ENCODE measurements around the gene DPH6. TPM values are rescaled to one million over a fixed set of nuclear protein-coding genes. Genes with fewer than 3 reads are reported as not detected.

Gene DPH6
- total RNA-seq, 8 experiments from 2014 or later = 11.0 to 24.0 (median 15.2) TPM

- H3K27ac ChIP-seq = no peak overlapping the region
- H3K4me1 ChIP-seq (replicated peaks in 1 of 2) = no peaks in the 10 kb centered on the region
- in situ Hi-C loops (cut with MboI; ENCODE audit: low pct_unique_long_range_greater_than_20kb in 2 of 9, low sequenced_read_pairs in 9 of 9, unreplicated experiment in 9 of 9) = no loop called here
- no peak for ATAC-seq (replicated peaks in 6 of 8)
- no peak overlapping the region for H3K4me3 ChIP-seq
Measured at GRCh38 chr15:35471024-35471423, 74.9 kb downstream of the DPH6 start.

- no peak overlapping the region for H3K27ac ChIP-seq
- no peak overlapping the region for H3K4me3 ChIP-seq
- 89 to 100% (median 94%) methylated on average over 6 to 7 of the region's 7 CpGs for WGBS, 10 experiments
- no peak for ATAC-seq (replicated peaks in 6 of 8)
- H3K4me1 ChIP-seq (replicated peaks in 1 of 2) = no peaks in the 10 kb centered on the region
- in situ Hi-C loops (cut with MboI; ENCODE audit: low pct_unique_long_range_greater_than_20kb in 2 of 9, low sequenced_read_pairs in 9 of 9, unreplicated experiment in 9 of 9) = no loop called here
Measured at GRCh38 chr15:35470441-35470840, 75.5 kb downstream of the DPH6 start.

- H3K27ac ChIP-seq = no peak overlapping the region
- in situ Hi-C loops (cut with MboI; ENCODE audit: low pct_unique_long_range_greater_than_20kb in 2 of 9, low sequenced_read_pairs in 9 of 9, unreplicated experiment in 9 of 9) = no loop called here
- WGBS, 10 experiments = 0 to 80% (median 33%) methylated on average over 1 to 2 of the region's 2 CpGs; no CpG with 5 or more reads in 2 of the 10 experiments
- ATAC-seq (replicated peaks in 6 of 8) = no peak
- no peaks in the 10 kb centered on the region for H3K4me1 ChIP-seq (replicated peaks in 1 of 2)
- H3K4me3 ChIP-seq = no peak overlapping the region
Measured at GRCh38 chr15:35466476-35466875, 79.5 kb downstream of the DPH6 start.

- in situ Hi-C loops (cut with MboI; ENCODE audit: low pct_unique_long_range_greater_than_20kb in 2 of 9, low sequenced_read_pairs in 9 of 9, unreplicated experiment in 9 of 9) = no loop called here
Measured at GRCh38 chr15:35465783-35466182, 80.2 kb downstream of the DPH6 start.

GRCh38 chr15:35460616-35461015, 85.3 kb downstream of the DPH6 start:
- no peak overlapping the region for H3K4me3 ChIP-seq
- H3K27ac ChIP-seq = no peak overlapping the region
- H3K4me1 ChIP-seq (replicated peaks in 1 of 2) = no peaks in the 10 kb centered on the region
- ATAC-seq (replicated peaks in 6 of 8) = no peak
- in situ Hi-C loops (cut with MboI; ENCODE audit: low pct_unique_long_range_greater_than_20kb in 2 of 9, low sequenced_read_pairs in 9 of 9, unreplicated experiment in 9 of 9) = no loop called here
- 20 to 100% (median 91%) methylated on average over 1 to 4 of the region's 4 CpGs for WGBS, 10 experiments

More at GRCh38 chr15:35465783-35466182, 80.2 kb downstream of the DPH6 start:
- ATAC-seq (replicated peaks in 6 of 8) = no peak
- Histone ChIP-seq H3K27ac (no peak overlapping the region), H3K4me1 (replicated peaks in 1 of 2) (no peaks in the 10 kb centered on the region), H3K4me3 (no peak overlapping the region)

GRCh38 chr15:35458176-35458856, 87.6 kb downstream of the DPH6 start:
- in situ Hi-C loops (cut with MboI; ENCODE audit: low pct_unique_long_range_greater_than_20kb in 2 of 9, low sequenced_read_pairs in 9 of 9, unreplicated experiment in 9 of 9) = no loop called here
- H3K4me3 ChIP-seq = no peak overlapping the region
- 64 to 100% (median 94%) methylated on average over 1 to 7 of the region's 7 CpGs for WGBS, 10 experiments

GRCh38 chr15:35455201-35455600, 90.8 kb downstream of the DPH6 start:
- in situ Hi-C loops (cut with MboI; ENCODE audit: low pct_unique_long_range_greater_than_20kb in 2 of 9, low sequenced_read_pairs in 9 of 9, unreplicated experiment in 9 of 9) = no loop called here
- no peaks in the 10 kb centered on the region for H3K4me1 ChIP-seq (replicated peaks in 1 of 2)
- H3K4me3 ChIP-seq = no peak overlapping the region
- ATAC-seq (replicated peaks in 6 of 8) = peak in 1 of 8 experiments; percentile 34
- no peak overlapping the region for H3K27ac ChIP-seq

More at GRCh38 chr15:35458176-35458856, 87.6 kb downstream of the DPH6 start:
- ATAC-seq (replicated peaks in 6 of 8) = no peak
- Histone ChIP-seq H3K4me1 (replicated peaks in 1 of 2) (no peaks in the 10 kb centered on the region), H3K27ac (no peak overlapping the region)

- H3K4me1 ChIP-seq (replicated peaks in 1 of 2) = no peaks in the 10 kb centered on the region
- no peak overlapping the region for H3K27ac ChIP-seq
- 15 to 100% (median 92%) methylated on average over 1 of the region's 1 CpG; no CpG with 5 or more reads in 2 of the 10 experiments for WGBS, 10 experiments
- no peak overlapping the region for H3K4me3 ChIP-seq
- in situ Hi-C loops (cut with MboI; ENCODE audit: low pct_unique_long_range_greater_than_20kb in 2 of 9, low sequenced_read_pairs in 9 of 9, unreplicated experiment in 9 of 9) = no loop called here
- ATAC-seq (replicated peaks in 6 of 8) = peak in 3 of 8 experiments; percentile 26 to 49 (median 40)
Measured at GRCh38 chr15:35450492-35450891, 95.5 kb downstream of the DPH6 start.

- peak in 2 of 8 experiments; percentile 37 to 41 for ATAC-seq (replicated peaks in 6 of 8)
- Histone ChIP-seq H3K4me1 (replicated peaks in 1 of 2) (no peaks in the 10 kb centered on the region), H3K27ac (no peak overlapping the region), H3K4me3 (no peak overlapping the region)
- 60 to 100% (median 83%) methylated on average over 1 of the region's 1 CpG; no CpG with 5 or more reads in 4 of the 10 experiments for WGBS, 10 experiments
- in situ Hi-C loops (cut with MboI; ENCODE audit: low pct_unique_long_range_greater_than_20kb in 2 of 9, low sequenced_read_pairs in 9 of 9, unreplicated experiment in 9 of 9) = loop anchor here in 3 of 9 experiments (10.0 to 25.0 kb wide), 4 partner anchors 153 to 373 kb away; partner anchors contain the start of gene NANOGP8 (in 1 of the 3)
Measured at GRCh38 chr15:35448294-35448693, 97.7 kb downstream of the DPH6 start.

GRCh38 chr15:35445891-35446290, 100.1 kb downstream of the DPH6 start:
- in situ Hi-C loops (cut with MboI; ENCODE audit: low pct_unique_long_range_greater_than_20kb in 2 of 9, low sequenced_read_pairs in 9 of 9, unreplicated experiment in 9 of 9) = loop anchor here in 3 of 9 experiments (10.0 to 25.0 kb wide), 4 partner anchors 151 to 371 kb away; partner anchors contain the start of gene NANOGP8 (in 1 of the 3)
- no peak overlapping the region for H3K4me3 ChIP-seq

GRCh38 chr15:35444557-35445204, 101.3 kb downstream of the DPH6 start:
- in situ Hi-C loops (cut with MboI; ENCODE audit: low pct_unique_long_range_greater_than_20kb in 2 of 9, low sequenced_read_pairs in 9 of 9, unreplicated experiment in 9 of 9) = loop anchor here in 3 of 9 experiments (10.0 to 25.0 kb wide), 4 partner anchors 150 to 370 kb away; partner anchors contain the start of gene NANOGP8 (in 1 of the 3)
- ATAC-seq (replicated peaks in 6 of 8) = peak in 2 of 8 experiments; percentile 46 to 51
- no peaks in the 10 kb centered on the region for H3K4me1 ChIP-seq (replicated peaks in 1 of 2)
- H3K4me3 ChIP-seq = no peak overlapping the region
- WGBS, 10 experiments = 0 to 20% (median 0%) methylated on average over 1 of the region's 1 CpG; no CpG with 5 or more reads in 3 of the 10 experiments
- no peak overlapping the region for H3K27ac ChIP-seq

More at GRCh38 chr15:35445891-35446290, 100.1 kb downstream of the DPH6 start:
- no peak for ATAC-seq (replicated peaks in 6 of 8)
- WGBS, 10 experiments = 38 to 100% (median 78%) methylated on average over 1 to 4 of the region's 4 CpGs
- Histone ChIP-seq H3K4me1 (replicated peaks in 1 of 2) (no peaks in the 10 kb centered on the region), H3K27ac (no peak overlapping the region)

- no peaks in the 10 kb centered on the region for H3K4me1 ChIP-seq (replicated peaks in 1 of 2)
- no peak overlapping the region for H3K27ac ChIP-seq
- in situ Hi-C loops (cut with MboI; ENCODE audit: low pct_unique_long_range_greater_than_20kb in 2 of 9, low sequenced_read_pairs in 9 of 9, unreplicated experiment in 9 of 9) = loop anchor here in 3 of 9 experiments (10.0 to 25.0 kb wide), 4 partner anchors 149 to 369 kb away; partner anchors contain the start of gene NANOGP8 (in 1 of the 3)
- H3K4me3 ChIP-seq = no peak overlapping the region
- ATAC-seq (replicated peaks in 6 of 8) = no peak
Measured at GRCh38 chr15:35443376-35443775, 102.6 kb downstream of the DPH6 start.

- no peak overlapping the region for H3K27ac ChIP-seq
- no peaks in the 10 kb centered on the region for H3K4me1 ChIP-seq (replicated peaks in 1 of 2)
- in situ Hi-C loops (cut with MboI; ENCODE audit: low pct_unique_long_range_greater_than_20kb in 2 of 9, low sequenced_read_pairs in 9 of 9, unreplicated experiment in 9 of 9) = loop anchor here in 3 of 9 experiments (10.0 to 25.0 kb wide), 4 partner anchors 148 to 368 kb away; partner anchors contain the start of gene NANOGP8 (in 1 of the 3)
- WGBS, 10 experiments = 13 to 100% (median 63%) methylated on average over 1 of the region's 1 CpG; no CpG with 5 or more reads in 2 of the 10 experiments
- peak in 3 of 8 experiments; percentile 18 to 62 (median 55) for ATAC-seq (replicated peaks in 6 of 8)
- H3K4me3 ChIP-seq = no peak overlapping the region
Measured at GRCh38 chr15:35442742-35443141, 103.2 kb downstream of the DPH6 start.
